ENCODE results near the gene FHOD1. TPM values are rescaled to one million over a fixed set of nuclear protein-coding genes. Genes with fewer than 3 reads are reported as not detected.

The FHOD1 gene
- polyA plus RNA-seq, 2 of the 4 experiments (the other 2 are of a cell fraction), result 16.1 to 33.6 TPM

DNA sequence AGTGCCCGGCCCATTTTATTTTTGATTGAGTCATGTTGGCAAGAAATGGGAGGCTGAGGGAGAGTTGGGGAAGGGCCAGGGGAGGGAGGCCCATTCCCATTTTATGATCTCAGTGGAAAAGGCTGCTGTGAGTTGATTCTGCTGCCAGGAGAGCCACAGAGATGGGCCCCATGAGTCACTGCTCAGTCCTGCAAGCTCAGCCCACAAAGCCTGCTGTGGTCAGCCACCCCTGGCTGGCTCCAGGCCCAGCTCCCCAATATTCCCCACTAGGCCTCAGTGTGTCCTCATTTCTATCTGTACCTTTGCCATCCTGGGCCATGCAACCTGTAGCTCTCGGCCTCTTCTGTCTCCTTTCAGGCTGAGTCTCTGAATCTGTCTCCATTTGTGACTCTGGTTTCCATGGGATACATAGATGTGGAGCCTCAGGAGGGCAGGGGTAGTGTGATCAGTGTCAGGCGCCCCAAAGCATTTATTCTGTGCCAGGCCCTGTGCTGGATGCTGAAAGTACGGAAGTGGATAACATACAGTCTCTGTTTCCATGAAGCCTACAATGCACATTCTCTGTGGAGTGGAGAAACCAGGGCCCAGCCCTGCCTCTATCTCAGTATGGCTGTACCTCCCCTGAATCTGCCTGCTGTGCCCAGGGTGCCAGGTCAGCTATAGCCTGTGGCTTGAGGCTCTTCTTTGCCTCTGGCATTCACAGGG lies 30.2 kb upstream of the FHOD1 start (continued):
- TF ChIP-seq, protein P1, sequence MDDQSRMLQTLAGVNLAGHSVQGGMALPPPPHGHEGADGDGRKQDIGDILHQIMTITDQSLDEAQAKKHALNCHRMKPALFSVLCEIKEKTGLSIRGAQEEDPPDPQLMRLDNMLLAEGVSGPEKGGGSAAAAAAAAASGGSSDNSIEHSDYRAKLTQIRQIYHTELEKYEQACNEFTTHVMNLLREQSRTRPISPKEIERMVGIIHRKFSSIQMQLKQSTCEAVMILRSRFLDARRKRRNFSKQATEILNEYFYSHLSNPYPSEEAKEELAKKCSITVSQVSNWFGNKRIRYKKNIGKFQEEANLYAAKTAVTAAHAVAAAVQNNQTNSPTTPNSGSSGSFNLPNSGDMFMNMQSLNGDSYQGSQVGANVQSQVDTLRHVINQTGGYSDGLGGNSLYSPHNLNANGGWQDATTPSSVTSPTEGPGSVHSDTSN (IDR thresholded peaks at IDR 0.05), result no peak
- peak; percentile 1 for TF ChIP-seq MAFK (IDR thresholded peaks at IDR 0.05; ENCODE audit: partially characterized antibody)
- TF ChIP-seq POLR2A (IDR thresholded peaks at IDR 0.05; ENCODE audit: low read length), result no peak
- TF ChIP-seq HOXB5 (CRISPR knock-in tag; IDR thresholded peaks at IDR 0.05), result no peak
- TF ChIP-seq, protein P2, sequence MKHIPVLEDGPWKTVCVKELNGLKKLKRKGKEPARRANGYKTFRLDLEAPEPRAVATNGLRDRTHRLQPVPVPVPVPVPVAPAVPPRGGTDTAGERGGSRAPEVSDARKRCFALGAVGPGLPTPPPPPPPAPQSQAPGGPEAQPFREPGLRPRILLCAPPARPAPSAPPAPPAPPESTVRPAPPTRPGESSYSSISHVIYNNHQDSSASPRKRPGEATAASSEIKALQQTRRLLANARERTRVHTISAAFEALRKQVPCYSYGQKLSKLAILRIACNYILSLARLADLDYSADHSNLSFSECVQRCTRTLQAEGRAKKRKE (CRISPR knock-in tag; IDR thresholded peaks at IDR 0.05; ENCODE audit: low read depth), result no peak
- TF ChIP-seq JUN (IDR thresholded peaks at IDR 0.05), result peak in 1 of 2 experiments; percentile 50; a peak in 1 of 5 replicates
- no peak for TF ChIP-seq TP53 (CRISPR knock-in tag; IDR thresholded peaks at IDR 0.05)

DNA sequence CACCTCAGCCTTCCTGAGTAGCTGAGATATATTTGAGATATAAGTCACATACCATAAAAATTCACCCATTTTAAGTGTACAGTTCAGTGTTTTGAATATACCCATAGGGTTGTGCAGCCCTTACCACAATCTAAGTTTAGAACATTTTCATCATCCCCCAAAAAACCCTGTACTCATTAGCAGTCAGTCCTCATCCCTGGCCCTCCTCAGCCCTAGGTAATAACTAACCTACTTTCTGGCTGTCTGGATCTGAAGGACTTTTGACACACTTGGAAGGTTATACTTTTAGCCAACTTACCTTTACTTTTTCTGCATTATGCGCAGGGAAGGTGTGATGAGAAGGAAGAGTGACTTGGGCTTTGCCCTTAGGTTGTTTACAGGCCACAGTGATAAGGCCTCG lies 28.0 kb upstream of the FHOD1 start:
- no peak for TF ChIP-seq JUNB (IDR thresholded peaks at IDR 0.05)
- H3K4me3 ChIP-seq, result no peak overlapping the region
- H3K27ac ChIP-seq, result no peak overlapping the region
- no peaks in the 10 kb centered on the region for H3K9me3 ChIP-seq
- CTCF ChIA-PET, result interaction anchor here (3.4 kb wide), 1 partner anchor 27 kb away, joined by 20 read pairs; the partner anchor contains the start of genes FHOD1 and SLC9A5
- WGBS (ENCODE audit: missing lambda C conversion rate), result 83% methylated on average over 2 of the region's 2 CpGs
- DNase-seq (ENCODE audit: low read depth in 1 of 2, low spot score in 1 of 2) (no peak), FAIRE-seq (no peak), ATAC-seq (no peak)
- H3K4me2 ChIP-seq, result no peak overlapping the region
- POLR2A ChIA-PET, result no interaction called here
- H3K4me1 ChIP-seq, result peaks cover 31% of the 10 kb centered on the region

DNA sequence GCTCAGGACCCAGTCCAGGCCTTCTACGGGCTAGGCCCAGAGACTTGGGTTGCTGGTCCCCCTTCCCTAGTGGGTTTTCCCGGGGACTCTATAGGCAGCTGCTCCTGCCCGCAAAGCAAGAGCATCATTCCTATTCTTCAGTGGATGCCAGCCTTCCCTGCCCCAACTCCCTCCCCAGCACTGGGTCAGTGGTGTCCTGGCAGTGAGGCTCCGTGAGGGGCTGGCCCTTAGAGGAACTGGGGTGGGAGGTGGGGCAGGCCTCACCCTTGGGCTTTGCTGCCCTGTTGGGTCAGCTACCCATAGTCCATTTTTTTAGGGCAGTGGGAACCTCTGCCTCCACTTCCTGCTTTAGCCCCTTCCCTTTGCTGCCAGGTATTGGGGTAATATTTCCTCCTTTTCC lies 24.2 kb upstream of the FHOD1 start:
- FAIRE-seq (no peak), ATAC-seq (peak; percentile 21 to 26; a peak in 4 of 6 replicates), DNase-seq (ENCODE audit: low read depth in 1 of 2, low spot score in 1 of 2) (no peak)
- no peak overlapping the region for H3K4me2 ChIP-seq
- 0 out of 6 replicates have a peak overlapping the region, but pooled peaks of 1 of the 2 experiments have one; percentile 5 for H3K27ac ChIP-seq
- ChIA-PET POLR2A (interaction anchor here (0.9 kb wide), 1 partner anchor 24 kb away, joined by 3 read pairs; the partner anchor contains the start of gene FHOD1), CTCF (interaction anchor here (0.9 to 4.6 kb wide), 7 partner anchors 7 to 294 kb away, joined by 3 to 25 read pairs (median 8); partner anchors contain the start of gene PLEKHG4)
- WGBS (ENCODE audit: missing lambda C conversion rate), result 87% methylated on average over 4 of the region's 4 CpGs
- peaks cover 15% of the 10 kb centered on the region for H3K4me1 ChIP-seq
- no peak overlapping the region for H3K4me3 ChIP-seq
- no peak for TF ChIP-seq HOXA7 (CRISPR knock-in tag; IDR thresholded peaks at IDR 0.05)
- TF ChIP-seq POLR2A (IDR thresholded peaks at IDR 0.05; ENCODE audit: low read length), result no peak
- TF ChIP-seq, protein P3, sequence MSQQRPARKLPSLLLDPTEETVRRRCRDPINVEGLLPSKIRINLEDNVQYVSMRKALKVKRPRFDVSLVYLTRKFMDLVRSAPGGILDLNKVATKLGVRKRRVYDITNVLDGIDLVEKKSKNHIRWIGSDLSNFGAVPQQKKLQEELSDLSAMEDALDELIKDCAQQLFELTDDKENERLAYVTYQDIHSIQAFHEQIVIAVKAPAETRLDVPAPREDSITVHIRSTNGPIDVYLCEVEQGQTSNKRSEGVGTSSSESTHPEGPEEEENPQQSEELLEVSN (IDR thresholded peaks at IDR 0.05; ENCODE audit: borderline replicate concordance, low read depth), result no peak
- TF ChIP-seq RFX5 (IDR thresholded peaks at IDR 0.05), result no peak
- TF ChIP-seq SMC3 (IDR thresholded peaks at IDR 0.05), result no peak
- TF ChIP-seq HOXB13 (CRISPR knock-in tag; IDR thresholded peaks at IDR 0.05; ENCODE audit: low read depth), result no peak
- H3K9me3 ChIP-seq, result no peaks in the 10 kb centered on the region

DNA sequence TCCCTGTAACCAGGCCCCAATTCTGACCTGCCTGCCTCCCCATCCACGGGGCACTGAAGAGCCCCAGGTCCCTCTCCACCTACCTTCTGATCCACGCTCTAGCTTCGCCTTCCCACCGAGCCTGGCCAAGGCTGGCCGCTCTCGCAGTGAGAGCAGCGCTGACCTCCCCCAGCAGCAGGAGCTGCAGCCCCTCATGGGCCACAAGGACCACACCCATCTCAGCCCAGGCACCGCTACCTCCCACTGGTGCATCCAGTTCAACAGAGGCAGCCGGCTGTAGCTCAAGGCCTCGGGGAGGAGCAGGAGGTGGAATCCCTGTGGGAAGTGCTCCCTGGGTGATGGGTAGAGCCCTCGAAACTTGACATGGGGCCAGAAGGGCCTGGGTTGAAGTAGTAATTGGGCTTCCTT lies 23.7 kb upstream of the FHOD1 start:
- TF ChIP-seq ZFP36 (IDR thresholded peaks at IDR 0.05; ENCODE audit: borderline replicate concordance, partially characterized antibody), result no peak
- TF ChIP-seq, protein P4, sequence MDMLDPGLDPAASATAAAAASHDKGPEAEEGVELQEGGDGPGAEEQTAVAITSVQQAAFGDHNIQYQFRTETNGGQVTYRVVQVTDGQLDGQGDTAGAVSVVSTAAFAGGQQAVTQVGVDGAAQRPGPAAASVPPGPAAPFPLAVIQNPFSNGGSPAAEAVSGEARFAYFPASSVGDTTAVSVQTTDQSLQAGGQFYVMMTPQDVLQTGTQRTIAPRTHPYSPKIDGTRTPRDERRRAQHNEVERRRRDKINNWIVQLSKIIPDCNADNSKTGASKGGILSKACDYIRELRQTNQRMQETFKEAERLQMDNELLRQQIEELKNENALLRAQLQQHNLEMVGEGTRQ (IDR thresholded peaks at IDR 0.05), result no peak
- H3K4me2 ChIP-seq, result no peak overlapping the region
- whole genome bisulfite sequencing (ENCODE audit: missing lambda C conversion rate), result 91% methylated on average over 11 of the region's 11 CpGs
- DNase-seq (ENCODE audit: low read depth in 1 of 2, low spot score in 1 of 2), result no peak
- no peak for FAIRE-seq
- H3K4me3 ChIP-seq, result no peak overlapping the region
- ChIA-PET CTCF (interaction anchor here (0.8 to 4.6 kb wide), 9 partner anchors 7 to 293 kb away, joined by 3 to 25 read pairs (median 4); partner anchors contain the start of gene PLEKHG4), POLR2A (interaction anchor here (0.9 kb wide), 1 partner anchor 23 kb away, joined by 3 read pairs; the partner anchor contains the start of gene FHOD1)
- peaks cover 12% of the 10 kb centered on the region for H3K4me1 ChIP-seq
- ATAC-seq, result peak in 1 of 2 experiments; percentile 17; a peak in 3 of 6 replicates
- 0 out of 6 replicates have a peak overlapping the region, but pooled peaks of 1 of the 2 experiments have one; percentile 5 for H3K27ac ChIP-seq
- H3K9me3 ChIP-seq, result no peaks in the 10 kb centered on the region
